BE2C (cell line): ENCODE measurements around the gene MYO3A.

ENCODE experiments used
- DNase-seq: peaks from one replicate; pipeline ENCODE4 v3.0.0-alpha.2; 2020
- H3K27me3 ChIP-seq: fragments of 250-450 bp; sonication (Bioruptor Pico); 2 replicates; pipeline ENCODE4 v1.5.1; 2020; ENCODE audit warnings: mild to moderate bottlenecking
- H3K36me3 ChIP-seq: fragments of 250-450 bp; sonication (Bioruptor Pico); 2 replicates; pipeline ENCODE4 v1.5.1; 2020; ENCODE audit warnings: mild to moderate bottlenecking
- H3K4me1 ChIP-seq: fragments of 250-450 bp; sonication (Bioruptor Pico); 2 replicates; pipeline ENCODE4 v1.5.1; 2020
- H3K4me3 ChIP-seq: 2 replicates; pipeline ENCODE4 v1.5.1; 2011; ENCODE audit warnings: low read depth, low read length
- H3K9me3 ChIP-seq: fragments of 250-450 bp; sonication (Bioruptor Pico); 2 replicates; pipeline ENCODE4 v1.5.1; 2020
- TF ChIP-seq, protein P1 (sequence below): IDR thresholded peaks from 2 replicates; pipeline ENCODE4 v1.5.1; 2012; ENCODE audit warnings: mild to moderate bottlenecking, low read depth, low read length

The MYO3A gene

DNA sequence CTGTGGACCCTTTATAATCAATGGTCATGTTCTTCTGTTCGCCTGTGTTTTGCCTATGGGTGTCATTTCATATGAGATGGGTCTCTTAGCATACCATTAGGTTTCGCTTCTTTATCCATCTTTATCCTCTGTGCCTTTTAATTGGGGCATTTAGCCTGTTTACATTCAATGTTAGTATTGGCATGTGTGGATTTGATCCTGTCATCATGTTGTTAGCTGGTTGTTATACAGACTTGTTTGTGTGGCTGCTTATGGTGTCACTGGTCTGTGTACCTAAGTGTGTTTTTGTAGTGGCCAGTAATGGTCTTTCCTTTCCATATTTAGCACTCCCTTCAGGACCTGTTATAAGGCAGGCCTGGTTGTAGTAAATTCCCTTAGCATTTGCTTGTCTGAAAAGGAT is 90.3 kb downstream of the MYO3A start:
- Histone ChIP-seq H3K4me3 (no peak overlapping the region), H3K4me1 (no peaks in the 10 kb centered on the region), H3K27me3 (no peaks in the 10 kb centered on the region), H3K36me3 (no peaks in the 10 kb centered on the region), H3K9me3 (no peaks in the 10 kb centered on the region)
- TF ChIP-seq, protein P1, sequence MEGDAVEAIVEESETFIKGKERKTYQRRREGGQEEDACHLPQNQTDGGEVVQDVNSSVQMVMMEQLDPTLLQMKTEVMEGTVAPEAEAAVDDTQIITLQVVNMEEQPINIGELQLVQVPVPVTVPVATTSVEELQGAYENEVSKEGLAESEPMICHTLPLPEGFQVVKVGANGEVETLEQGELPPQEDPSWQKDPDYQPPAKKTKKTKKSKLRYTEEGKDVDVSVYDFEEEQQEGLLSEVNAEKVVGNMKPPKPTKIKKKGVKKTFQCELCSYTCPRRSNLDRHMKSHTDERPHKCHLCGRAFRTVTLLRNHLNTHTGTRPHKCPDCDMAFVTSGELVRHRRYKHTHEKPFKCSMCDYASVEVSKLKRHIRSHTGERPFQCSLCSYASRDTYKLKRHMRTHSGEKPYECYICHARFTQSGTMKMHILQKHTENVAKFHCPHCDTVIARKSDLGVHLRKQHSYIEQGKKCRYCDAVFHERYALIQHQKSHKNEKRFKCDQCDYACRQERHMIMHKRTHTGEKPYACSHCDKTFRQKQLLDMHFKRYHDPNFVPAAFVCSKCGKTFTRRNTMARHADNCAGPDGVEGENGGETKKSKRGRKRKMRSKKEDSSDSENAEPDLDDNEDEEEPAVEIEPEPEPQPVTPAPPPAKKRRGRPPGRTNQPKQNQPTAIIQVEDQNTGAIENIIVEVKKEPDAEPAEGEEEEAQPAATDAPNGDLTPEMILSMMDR, result no peak
- DNase-seq, result no peak

DNA sequence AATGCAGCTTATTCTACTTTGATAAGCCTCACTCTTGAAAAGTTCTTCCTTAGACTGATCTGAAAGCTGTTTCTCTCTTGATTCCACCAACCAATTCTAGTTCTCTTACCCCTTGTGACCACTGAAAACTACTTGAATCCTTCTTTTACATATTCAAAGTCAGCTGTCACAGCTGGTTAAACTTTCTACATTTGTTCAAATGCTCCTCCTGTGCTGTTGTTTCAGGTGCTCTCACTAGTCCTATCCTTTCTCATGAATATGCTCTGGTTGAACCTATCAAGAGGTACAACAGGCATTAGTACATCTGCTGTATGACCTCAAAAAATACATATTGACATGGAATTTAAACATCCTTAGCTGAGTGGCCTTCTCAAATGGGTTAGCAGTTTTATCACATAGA is 91.5 kb downstream of the MYO3A start:
- no peaks in the 10 kb centered on the region for H3K27me3 ChIP-seq

DNA sequence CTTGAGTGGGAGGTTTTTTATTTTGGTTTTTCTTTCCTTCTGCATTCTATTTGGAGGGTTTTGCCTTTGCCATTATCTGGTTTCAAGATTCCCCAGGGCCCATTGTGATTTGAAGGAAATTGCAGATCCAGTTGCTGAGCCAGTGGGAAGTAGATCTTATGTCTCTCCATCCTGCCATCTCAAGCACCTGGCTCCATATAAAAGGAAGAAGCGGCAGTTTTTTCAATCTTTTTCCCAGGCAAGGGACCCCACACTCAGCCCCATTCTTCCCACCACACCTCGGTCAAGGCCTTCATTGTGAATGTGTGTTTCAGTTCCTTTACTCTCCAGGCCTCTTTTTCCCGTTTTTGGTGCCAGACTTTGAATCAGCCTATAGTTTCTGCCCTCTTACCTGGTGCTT is 95.8 kb downstream of the MYO3A start:
- Histone ChIP-seq H3K27me3 (no peaks in the 10 kb centered on the region), H3K9me3 (no peaks in the 10 kb centered on the region), H3K4me3 (no peak overlapping the region), H3K4me1 (no peaks in the 10 kb centered on the region), H3K36me3 (no peaks in the 10 kb centered on the region)
- TF ChIP-seq, protein P1, result no peak
- DNase-seq, result no peak

More for the DNA sequence above, 91.5 kb downstream of the MYO3A start:
- TF ChIP-seq, protein P1, result no peak
- Histone ChIP-seq H3K4me3 (no peak overlapping the region), H3K4me1 (no peaks in the 10 kb centered on the region), H3K36me3 (no peaks in the 10 kb centered on the region), H3K9me3 (no peaks in the 10 kb centered on the region)
- no peak for DNase-seq

DNA sequence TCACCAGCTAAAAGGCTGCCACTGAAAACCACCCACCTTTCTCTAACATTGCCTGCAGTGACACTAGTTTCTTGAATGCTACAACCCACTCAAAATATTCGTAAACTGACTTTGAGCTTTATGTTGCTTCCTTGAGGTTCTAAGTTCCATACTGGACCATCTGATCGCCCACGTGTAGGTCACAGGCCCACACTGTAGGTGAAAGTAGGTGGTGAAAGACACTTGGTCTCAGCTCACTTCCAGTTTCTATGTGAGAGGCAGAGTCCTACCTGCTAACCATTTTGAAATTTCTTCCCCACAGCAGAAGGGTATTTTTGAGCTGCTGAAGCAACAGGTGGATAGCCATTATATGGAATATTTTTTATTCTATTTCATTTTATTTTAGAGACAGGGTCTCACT is 97.3 kb downstream of the MYO3A start:
- no peaks in the 10 kb centered on the region for H3K9me3 ChIP-seq
- no peaks in the 10 kb centered on the region for H3K36me3 ChIP-seq
- TF ChIP-seq, protein P1, result no peak
- no peaks in the 10 kb centered on the region for H3K4me1 ChIP-seq
- no peaks in the 10 kb centered on the region for H3K27me3 ChIP-seq
- no peak for DNase-seq
- no peak overlapping the region for H3K4me3 ChIP-seq

DNA sequence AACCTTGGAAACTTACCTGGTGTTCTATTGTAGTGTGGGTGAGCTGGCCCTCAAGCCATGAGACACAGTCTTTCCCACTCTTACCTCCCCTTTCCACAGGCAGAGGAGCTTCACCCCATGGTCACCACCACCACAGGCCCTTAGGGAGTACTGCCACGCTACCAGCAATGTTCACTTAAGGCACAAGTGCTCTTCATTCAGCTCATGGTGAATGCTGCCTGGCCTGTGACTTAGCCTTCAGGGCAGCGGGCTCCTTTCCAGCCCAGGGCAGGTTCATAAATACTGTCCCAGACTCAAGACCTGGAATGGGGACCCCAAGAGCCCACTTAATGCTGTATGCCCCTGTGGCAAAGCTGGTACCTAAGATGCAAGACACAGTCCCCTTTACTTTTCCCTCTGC is 109.4 kb downstream of the MYO3A start:
- no peak overlapping the region for H3K4me3 ChIP-seq
- no peaks in the 10 kb centered on the region for H3K36me3 ChIP-seq
- no peaks in the 10 kb centered on the region for H3K4me1 ChIP-seq
- no peak for DNase-seq
- H3K27me3 ChIP-seq, result no peaks in the 10 kb centered on the region
- TF ChIP-seq, protein P1, result no peak
- no peaks in the 10 kb centered on the region; the same call in 1 of the 2 replicates for H3K9me3 ChIP-seq

DNA sequence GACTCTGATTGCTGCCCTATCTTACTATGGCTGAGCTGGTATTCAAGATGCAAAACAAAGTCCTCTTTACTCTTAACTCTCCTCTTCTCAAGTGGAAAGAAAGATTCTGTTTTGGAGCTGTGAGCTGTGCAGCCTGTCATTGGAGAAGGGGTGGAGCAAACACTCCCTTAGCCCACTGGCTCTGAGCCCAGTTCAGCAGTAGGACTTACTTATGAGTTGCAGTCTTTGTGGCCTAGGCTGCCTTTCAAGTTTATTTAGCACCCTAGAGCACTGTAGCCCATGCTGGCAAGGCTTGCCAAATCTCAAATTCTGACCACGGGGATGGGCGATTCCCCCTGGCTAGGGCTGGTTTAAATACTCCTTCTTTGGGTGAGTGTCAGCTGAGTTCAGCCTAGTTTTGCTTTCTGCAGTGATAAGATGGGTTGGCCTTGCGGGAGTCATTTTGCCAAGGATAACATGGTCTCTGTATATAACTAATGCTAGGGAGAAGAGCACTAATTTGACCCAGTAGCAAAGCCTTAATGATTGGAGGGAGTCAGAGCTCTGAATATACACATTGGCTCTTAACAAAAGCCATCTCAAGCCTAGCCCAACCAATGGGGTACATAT is 110.2 kb downstream of the MYO3A start:
- no peaks in the 10 kb centered on the region for H3K4me1 ChIP-seq
- TF ChIP-seq, protein P1, result no peak
- no peak for DNase-seq
- H3K9me3 ChIP-seq, result no peaks in the 10 kb centered on the region; the same call in 1 of the 2 replicates
- no peaks in the 10 kb centered on the region for H3K27me3 ChIP-seq
- H3K4me3 ChIP-seq, result no peak overlapping the region
- H3K36me3 ChIP-seq, result no peaks in the 10 kb centered on the region
